IMR-90 (cell line): ENCODE data around the gene SLC66A1. TPM values are rescaled to one million over a fixed set of nuclear protein-coding genes. Genes with fewer than 3 reads are reported as not detected.

Experiments
- ATAC-seq: fragments of 200-7000 bp; cut with Tn5 transposase; 2 replicates; pipeline ENCODE4 v1.9.1; 2020; ENCODE audit warnings: low read depth, mild to moderate bottlenecking, moderate library complexity
- BruUV-seq: library from RNA; stranded (reverse); fragments of 400-500 nt; replicated peaks from 2 replicates; lab custom pipeline; 2021; lab: Mats Ljungman, UMichigan
- CTCF ChIA-PET: fragments of 300-600 bp; formaldehyde crosslinking; extraction: SDS; loops from one replicate; lab custom pipeline; 2021; ENCODE audit warnings: antibody characterized with exemption; lab: Yijun Ruan, JAX
- POLR2A ChIA-PET: fragments of 300-600 bp; sonication (Branson Sonifier 250); formaldehyde crosslinking; loops from one replicate; lab custom pipeline; 2022; ENCODE audit warnings: antibody characterized with exemption; ENCODE audit not compliant: unreplicated experiment; lab: Charles Lee
- DNase-seq: peaks from one replicate; pipeline ENCODE4 v3.0.0; 2013
- H2AFZ ChIP-seq: replicated peaks from 2 replicates; pipeline ENCODE3; 2013; ENCODE audit warnings: low read length, mild to moderate bottlenecking; ENCODE audit not compliant: poor library complexity
- H2AK5ac ChIP-seq: 2 replicates; pipeline ENCODE4 v1.6.1; 2013; ENCODE audit warnings: low read depth, low read length, inconsistent platforms
- H2AK9ac ChIP-seq: replicated peaks from 2 replicates; pipeline ENCODE3; 2013; ENCODE audit warnings: mild to moderate bottlenecking, low read depth, low read length, moderate library complexity; ENCODE audit not compliant: poor library complexity
- H2BK120ac ChIP-seq: 2 replicates; pipeline ENCODE4 v1.6.1; 2013; ENCODE audit warnings: low read depth, low read length, inconsistent platforms
- H2BK15ac ChIP-seq: 3 replicates; pipeline ENCODE4 v1.6.1; 2013; ENCODE audit warnings: low read depth, low read length, inconsistent platforms
- H2BK20ac ChIP-seq: 2 replicates; pipeline ENCODE4 v1.6.1; 2013; ENCODE audit warnings: low read depth, mild to moderate bottlenecking, inconsistent platforms, low read length, moderate library complexity
- H2BK5ac ChIP-seq: 2 replicates; pipeline ENCODE4 v1.6.1; 2013; ENCODE audit warnings: mild to moderate bottlenecking, low read depth, low read length, inconsistent platforms; ENCODE audit not compliant: poor library complexity, severe bottlenecking
- H3K14ac ChIP-seq: replicated peaks from 2 replicates; pipeline ENCODE4 v1.6.1; 2013; ENCODE audit warnings: low read depth, low read length, inconsistent platforms
- H3K18ac ChIP-seq: 2 replicates; pipeline ENCODE4 v1.6.1; 2013; ENCODE audit warnings: low read depth, low read length, control low read depth
- H3K23ac ChIP-seq: 2 replicates; pipeline ENCODE4 v1.6.1; 2013; ENCODE audit warnings: low read depth, low read length, inconsistent platforms
- H3K27ac ChIP-seq: 2 replicates; pipeline ENCODE4 v1.5.1; 2013; ENCODE audit warnings: mild to moderate bottlenecking, control low read depth, low read length; ENCODE audit not compliant: insufficient read depth
- H3K27me3 ChIP-seq: 2 replicates; pipeline ENCODE4 v1.6.1; 2013; ENCODE audit warnings: low read length; ENCODE audit not compliant: control insufficient read depth, insufficient read depth
- H3K36me3 ChIP-seq: 2 replicates; pipeline ENCODE4 v1.6.1; 2013; ENCODE audit warnings: low read length, mixed read lengths; ENCODE audit not compliant: control insufficient read depth, insufficient read depth
- H3K4ac ChIP-seq: 2 replicates; pipeline ENCODE4 v1.6.1; 2013; ENCODE audit warnings: low read depth, low read length, inconsistent platforms
- H3K4me1 ChIP-seq: 2 replicates; pipeline ENCODE4 v1.6.1; 2013; ENCODE audit warnings: low read length, mixed read lengths; ENCODE audit not compliant: control insufficient read depth, insufficient read depth
- H3K4me2 ChIP-seq: 2 replicates; pipeline ENCODE4 v1.6.1; 2013; ENCODE audit warnings: low read depth, mild to moderate bottlenecking, control low read depth, low read length, moderate library complexity
- H3K4me3 ChIP-seq: 2 replicates; pipeline ENCODE4 v1.5.1; 2013; ENCODE audit warnings: low read depth, mild to moderate bottlenecking, control low read depth, low read length, moderate library complexity; ENCODE audit not compliant: insufficient read depth
- H3K56ac ChIP-seq: 2 replicates; pipeline ENCODE4 v1.6.1; 2013; ENCODE audit warnings: low read length, inconsistent platforms; ENCODE audit not compliant: insufficient read depth; ENCODE audit errors: extremely low read depth
- H3K79me1 ChIP-seq, 2 experiments: 2 replicates each; pipeline ENCODE4 v1.6.1; 2013; ENCODE audit warnings: low read length in 2 of 2, inconsistent platforms in 1 of 2, low read depth in 1 of 2
- H3K9ac ChIP-seq: 2 replicates; pipeline ENCODE4 v1.6.1; 2013; ENCODE audit warnings: low read depth, low read length, control low read depth
- H3K9me1 ChIP-seq: 2 replicates; pipeline ENCODE4 v1.6.1; 2013; ENCODE audit warnings: low read length, inconsistent platforms; ENCODE audit not compliant: insufficient read depth
- H3K9me3 ChIP-seq: 2 replicates; pipeline ENCODE4 v1.6.1; 2013; ENCODE audit warnings: low read length; ENCODE audit not compliant: control insufficient read depth, insufficient read depth
- H4K20me1 ChIP-seq: 2 replicates; pipeline ENCODE4 v1.6.1; 2013; ENCODE audit warnings: low read length, inconsistent platforms; ENCODE audit not compliant: insufficient read depth
- H4K5ac ChIP-seq: 2 replicates; pipeline ENCODE4 v1.6.1; 2013; ENCODE audit warnings: mild to moderate bottlenecking, low read depth, low read length, control low read depth
- H4K8ac ChIP-seq, 2 experiments: 2 replicates each; pipeline ENCODE4 v1.6.1; 2013; ENCODE audit warnings: low read depth in 2 of 2, low read length in 2 of 2, control low read depth in 1 of 2, inconsistent platforms in 1 of 2
- H4K91ac ChIP-seq: 2 replicates; pipeline ENCODE4 v1.6.1; 2013; ENCODE audit warnings: low read depth, low read length, inconsistent platforms; ENCODE audit not compliant: insufficient read depth
- CEBPB ChIP-seq: IDR thresholded peaks from 2 replicates; pipeline ENCODE4 v1.6.1; 2012; ENCODE audit warnings: low read depth, low read length, improper control_type of control experiment
- MXI1 ChIP-seq: IDR thresholded peaks from 2 replicates; pipeline ENCODE4 v1.6.1; 2012; ENCODE audit warnings: low read depth, mild to moderate bottlenecking, low read length, moderate library complexity, borderline replicate concordance
- POLR2A ChIP-seq: IDR thresholded peaks from 2 replicates; pipeline ENCODE4 v1.6.1; 2012; ENCODE audit warnings: mild to moderate bottlenecking, low read depth, low read length
- SMC3 ChIP-seq: fragments of 150-350 bp; IDR thresholded peaks from 2 replicates; pipeline ENCODE4 v1.6.1; 2016; ENCODE audit warnings: low read depth, mild to moderate bottlenecking, antibody characterized with exemption, low read length, moderate library complexity
- WGBS, 2 experiments: methylation state at CpG; one replicate each; pipeline versions ENCODE4 v1.1.5 to v1.1.7; 2013; ENCODE audit warnings: missing lambda C conversion rate in 2 of 2; ENCODE audit not compliant: insufficient read length in 1 of 2; ENCODE audit errors: extremely low coverage in 2 of 2; 5-methylcytosine and 5-hydroxymethylcytosine counted together
- dilution Hi-C: fragments of 300-500 bp; cut with HindIII; formaldehyde crosslinking; loops from one replicate; pipeline ENCODE4 v1.14.3; 2018; ENCODE audit warnings: low sequenced_read_pairs; ENCODE audit not compliant: unreplicated experiment
- in situ Hi-C: fragments of 300-500 bp; cut with MboI; formaldehyde crosslinking; loops from 3 replicates; pipeline ENCODE4 v1.14.3; 2019; ENCODE audit warnings: low sequenced_read_pairs, inconsistent platforms, mixed read lengths
- intact Hi-C: fragments of 100-400 bp; cut with micrococcal nuclease; formaldehyde crosslinking; loops from 2 replicates; pipeline ENCODE4 v1.10.0; 2022
- polyA plus RNA-seq, 3 experiments: library from polyadenylated mRNA; depleted of rRNA; stranded (reverse); fragments of >200 nt; gene quantifications; 2 replicates each; pipeline ENCODE4 v1.2.3, GENCODE V29; 2012; ENCODE audit warnings: low replicate concordance in 1 of 3
- total RNA-seq: library from RNA; depleted of rRNA; stranded (reverse); fragments of >200 nt; gene quantifications from 2 replicates; pipeline ENCODE4 v1.2.3, GENCODE V29; 2012

SLC66A1 gene
- total and polyA plus RNA-seq, 2 of the 4 experiments (the other 2 are of a cell fraction): 6.8 to 18.9 TPM

DNA sequence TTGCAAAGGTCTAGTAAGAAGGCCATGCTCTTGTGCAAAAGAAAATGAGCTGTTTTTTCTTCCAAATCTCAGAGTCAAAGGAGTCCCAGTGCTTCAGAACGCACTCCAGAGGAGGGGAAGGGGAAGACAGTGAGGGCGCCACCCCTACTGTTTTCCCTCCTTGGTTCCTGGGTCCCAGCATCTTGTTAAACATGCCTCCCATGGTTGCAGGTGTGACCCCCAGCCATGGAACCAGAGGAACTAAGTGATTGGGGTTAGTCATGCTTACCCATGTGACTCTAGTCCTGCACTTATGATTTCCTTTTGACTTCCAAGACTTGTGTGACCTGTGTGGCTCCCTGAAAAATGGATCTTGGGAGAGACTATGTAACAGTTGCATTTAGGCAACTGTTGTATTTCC, 17.5 kb upstream of the SLC66A1 start:
- Histone ChIP-seq H4K5ac (no peak overlapping the region), H3K27me3 (no peaks in the 10 kb centered on the region), H4K8ac (no peak overlapping the region), H2BK20ac (no peak overlapping the region), H2AK5ac (no peak overlapping the region), H3K9me1 (no peaks in the 10 kb centered on the region), H2BK15ac (no peak overlapping the region), H3K18ac (no peak overlapping the region), H3K9me3 (peaks cover 15% of the 10 kb centered on the region), H4K91ac (no peak overlapping the region), H3K27ac (no peak overlapping the region), H3K56ac (no peak overlapping the region), H2AK9ac (no peak overlapping the region), H2AFZ (no peak overlapping the region), H2BK120ac (no peak overlapping the region), H3K4ac (no peak overlapping the region), H3K79me1 (no peaks in the 10 kb centered on the region), H3K4me3 (no peak overlapping the region), H3K36me3 (peaks cover 3% of the 10 kb centered on the region), H4K20me1 (no peaks in the 10 kb centered on the region), H3K4me2 (no peak overlapping the region), H2BK5ac (no peak overlapping the region), H3K4me1 (peaks cover 2% of the 10 kb centered on the region), H3K9ac (no peak overlapping the region), H3K23ac (no peak overlapping the region), H3K14ac (no peak overlapping the region)
- BruUV-seq: no TSS peak
- no CpG with 5 or more reads among the region's 2 CpGs for WGBS, 2 experiments
- no peak for ATAC-seq
- in situ Hi-C loops (no loop called here), dilution Hi-C loops (no loop called here), intact Hi-C loops (no loop called here)
- TF ChIP-seq MXI1 (no peak), CEBPB (no peak), POLR2A (no peak), SMC3 (no peak)
- DNase-seq: no peak
- ChIA-PET POLR2A (no interaction called here), CTCF (no interaction called here)
